Small intestine (tissue), 7 donors: Measurements from ENCODE around the gene TBC1D19. TPM values are rescaled to one million over a fixed set of nuclear protein-coding genes. Genes with fewer than 3 reads are reported as not detected.
"Not testable (repeated sequence)": the region's sequence is repeated elsewhere in the genome, so short reads cannot be mapped to it uniquely, and the experiment has no call there.

Experiments used
- DNase-seq, 2 donors: peaks; one replicate each; pipeline versions ENCODE4 v3.0.0 to v3.0.0-alpha.2; 2013
- FAIRE-seq: peaks from 2 replicates; lab custom pipeline; 2012; peaks lifted over from hg19 to GRCh38; lab: Jason Lieb, UNC
- H3K27ac ChIP-seq, 3 donors: one replicate each; pipeline ENCODE4 v1.5.1; 2013; ENCODE audit warnings: low read length in 2 of 3, mild to moderate bottlenecking in 2 of 3, control low read depth in 1 of 3, inconsistent platforms in 1 of 3, low read depth in 1 of 3, moderate library complexity in 1 of 3
- H3K27me3 ChIP-seq, 3 donors: one replicate each; pipeline ENCODE4 v1.6.1; 2013; ENCODE audit warnings: low read length in 3 of 3, inconsistent platforms in 1 of 3; ENCODE audit not compliant: control insufficient read depth in 3 of 3, insufficient read depth in 3 of 3
- H3K36me3 ChIP-seq, 3 donors: one replicate each; pipeline ENCODE4 v1.6.1; 2013; ENCODE audit warnings: low read length in 3 of 3, inconsistent platforms in 1 of 3, low read depth in 1 of 3, mild to moderate bottlenecking in 1 of 3, moderate library complexity in 1 of 3; ENCODE audit not compliant: control insufficient read depth in 3 of 3, insufficient read depth in 2 of 3
- H3K4me1 ChIP-seq, 3 donors: one replicate each; pipeline ENCODE4 v1.6.1; 2013; ENCODE audit warnings: low read length in 2 of 3, inconsistent platforms in 1 of 3, low read depth in 1 of 3, mild to moderate bottlenecking in 1 of 3, moderate library complexity in 1 of 3; ENCODE audit not compliant: control insufficient read depth in 3 of 3, insufficient read depth in 2 of 3
- H3K4me3 ChIP-seq, 3 donors: one replicate each; pipeline ENCODE4 v1.5.1; 2013; ENCODE audit warnings: low read length in 3 of 3, control low read depth in 1 of 3, inconsistent platforms in 1 of 3, low read depth in 1 of 3, mild to moderate bottlenecking in 1 of 3, moderate library complexity in 1 of 3
- H3K9me3 ChIP-seq, 2 donors: one replicate each; pipeline ENCODE4 v1.6.1; 2013; ENCODE audit warnings: low read depth in 1 of 2, low read length in 1 of 2; ENCODE audit not compliant: control insufficient read depth in 2 of 2, insufficient read depth in 1 of 2
- WGBS, 3 donors: extraction: QIAGEN DNeasy Blood & Tissue Kit; methylation state at CpG; one replicate each; pipeline ENCODE4 v1.1.7; 2013; 5-methylcytosine and 5-hydroxymethylcytosine counted together
- polyA plus RNA-seq, 4 donors: library from polyadenylated mRNA; stranded (reverse) in 3 of 4; unstranded in 1 of 4; fragments of 200-250 nt in 3 of 4; fragments of 120-200 nt in 1 of 4; gene quantifications; one replicate each; pipeline versions ENCODE4 v1.2.1 to v1.2.3, GENCODE V29; 2013
- donor health status: healthy with polysubstance abuse.
- donor health status: control.
- donor health status: control.
- donor health status: Bipolar disorder and iron deficiency.
- donor health status: healthy.

TBC1D19 gene
- polyA plus RNA-seq, 4 donors, result 1.1 to 7.4 (median 2.1) TPM; not detected in 1

GRCh38 chr4:26694131-26694530 is 110.2 kb downstream of the TBC1D19 start:
- not testable (repeated sequence) for H3K9me3 ChIP-seq, H3K4me3 ChIP-seq, FAIRE-seq, DNase-seq, H3K4me1 ChIP-seq, H3K27ac ChIP-seq, H3K27me3 ChIP-seq, H3K36me3 ChIP-seq
- WGBS, 3 donors, result 93 to 95% (median 94%) methylated on average over 13 of the region's 13 CpGs

- Histone ChIP-seq H3K4me1 (no peaks in the 10 kb centered on the region), H3K4me3 (no peak overlapping the region), H3K9me3 (no peaks in the 10 kb centered on the region), H3K27me3 (no peaks in the 10 kb centered on the region), H3K36me3 (no peaks in the 10 kb centered on the region), H3K27ac (no peak overlapping the region)
- DNase-seq (no peak), FAIRE-seq (no peak)
- 83 to 98% (median 97%) methylated on average over 1 of the region's 1 CpG for WGBS, 3 donors
Measured at GRCh38 chr4:26700110-26700509, 116.2 kb downstream of the TBC1D19 start.

GRCh38 chr4:26701095-26701494 is 117.2 kb downstream of the TBC1D19 start:
- DNase-seq (no peak), FAIRE-seq (no peak)
- Histone ChIP-seq H3K9me3 (no peaks in the 10 kb centered on the region), H3K27me3 (no peaks in the 10 kb centered on the region), H3K27ac (no peak overlapping the region), H3K4me3 (no peak overlapping the region), H3K4me1 (no peaks in the 10 kb centered on the region), H3K36me3 (no peaks in the 10 kb centered on the region)
- 54 to 71% (median 68%) methylated on average over 2 of the region's 2 CpGs for WGBS, 3 donors

GRCh38 chr4:26701786-26702227 is 117.9 kb downstream of the TBC1D19 start:
- H3K4me1 ChIP-seq, result no peaks in the 10 kb centered on the region
- H3K27me3 ChIP-seq, result no peaks in the 10 kb centered on the region
- H3K4me3 ChIP-seq, result no peak overlapping the region
- H3K27ac ChIP-seq, result no peak overlapping the region
- no peaks in the 10 kb centered on the region for H3K9me3 ChIP-seq
- H3K36me3 ChIP-seq, result no peaks in the 10 kb centered on the region
- DNase-seq, result no peak
- no peak for FAIRE-seq

- Histone ChIP-seq H3K4me1 (no peaks in the 10 kb centered on the region), H3K27me3 (no peaks in the 10 kb centered on the region), H3K9me3 (peaks cover 0 to 3% of the 10 kb centered on the region in 2 donors), H3K4me3 (no peak overlapping the region), H3K36me3 (no peaks in the 10 kb centered on the region), H3K27ac (no peak overlapping the region)
- no peak for FAIRE-seq
- 85 to 93% (median 92%) methylated on average over 1 of the region's 1 CpG for WGBS, 3 donors
- DNase-seq, result no peak
Measured at GRCh38 chr4:26707342-26707741, 123.5 kb downstream of the TBC1D19 start.

GRCh38 chr4:26709246-26709645 is 125.4 kb downstream of the TBC1D19 start:
- 85 to 98% (median 98%) methylated on average over 2 of the region's 2 CpGs for WGBS, 3 donors
- DNase-seq (no peak), FAIRE-seq (no peak)
- H3K4me1 ChIP-seq, result no peaks in the 10 kb centered on the region
- no peak overlapping the region for H3K4me3 ChIP-seq
- peaks cover 0 to 3% of the 10 kb centered on the region in 2 donors for H3K9me3 ChIP-seq
- no peaks in the 10 kb centered on the region for H3K36me3 ChIP-seq
- H3K27ac ChIP-seq, result no peak overlapping the region
- no peaks in the 10 kb centered on the region for H3K27me3 ChIP-seq

GRCh38 chr4:26713563-26714151 is 129.8 kb downstream of the TBC1D19 start:
- H3K4me1 ChIP-seq, result no peaks in the 10 kb centered on the region
- H3K4me3 ChIP-seq, result no peak overlapping the region
- H3K9me3 ChIP-seq, result peaks cover 0 to 3% of the 10 kb centered on the region in 2 donors
- no peak for FAIRE-seq
- DNase-seq, result no peak
- H3K27ac ChIP-seq, result no peak overlapping the region
- H3K36me3 ChIP-seq, result no peaks in the 10 kb centered on the region
- no peaks in the 10 kb centered on the region for H3K27me3 ChIP-seq
- WGBS, 3 donors, result 94 to 98% (median 96%) methylated on average over 2 of the region's 2 CpGs

- Histone ChIP-seq H3K4me3 (no peak overlapping the region), H3K4me1 (no peaks in the 10 kb centered on the region), H3K27me3 (no peaks in the 10 kb centered on the region), H3K27ac (no peak overlapping the region), H3K9me3 (no peaks in the 10 kb centered on the region), H3K36me3 (no peaks in the 10 kb centered on the region)
- FAIRE-seq (no peak), DNase-seq (no peak)
- 90 to 100% (median 93%) methylated on average over 1 of the region's 1 CpG for WGBS, 3 donors
Measured at GRCh38 chr4:26715636-26716242, 131.9 kb downstream of the TBC1D19 start.

GRCh38 chr4:26717332-26717731 is 133.4 kb downstream of the TBC1D19 start:
- no peak overlapping the region for H3K4me3 ChIP-seq
- no peak for FAIRE-seq
- no peak for DNase-seq
- WGBS, 3 donors, result 68 to 74% (median 70%) methylated on average over 2 of the region's 2 CpGs
- H3K27me3 ChIP-seq, result no peaks in the 10 kb centered on the region
- no peaks in the 10 kb centered on the region for H3K4me1 ChIP-seq
- H3K9me3 ChIP-seq, result no peaks in the 10 kb centered on the region
- no peaks in the 10 kb centered on the region for H3K36me3 ChIP-seq
- no peak overlapping the region for H3K27ac ChIP-seq
